Naive thymus-derived CD8-positive, alpha-beta T cell (primary cell): ENCODE data around the gene RNASEH2A. TPM values are rescaled to one million over a fixed set of nuclear protein-coding genes. Genes with fewer than 3 reads are reported as not detected.

Experiments used
- ATAC-seq, 2 donors: fragments of 150-1000 bp; cut with Tn5 transposase in 1 of 2; sonication (Bioruptor Pico), chemical (Tn5 transposase) in 1 of 2; 1 replicate in 1 of 2; 2 replicates in 1 of 2; pipeline ENCODE4 v1.10.0; 2021; ENCODE audit warnings: mild to moderate bottlenecking in 2 of 2, moderate library complexity in 2 of 2
- POLR2A ChIA-PET: fragments of 350-600 bp; sonication (Branson Sonifier 250); formaldehyde crosslinking; loops from one replicate; lab custom pipeline; 2021; ENCODE audit warnings: antibody characterized with exemption; lab: Charles Lee
- DNase-seq, 10 donors: peaks; one replicate each; pipeline versions ENCODE4 v3.0.0 to v3.0.0-alpha.2; 2020 to 2022
- H3K27ac Mint-ChIP-seq, 10 donors: one replicate each; pipeline ENCODE4 v1.8.0; 2020 to 2022; ENCODE audit warnings: mild to moderate bottlenecking in 10 of 10, mixed read lengths in 10 of 10, moderate library complexity in 4 of 10, inconsistent platforms in 1 of 10
- H3K27me3 Mint-ChIP-seq, 5 donors: one replicate each; pipeline ENCODE4 v1.8.0; 2021 to 2022; ENCODE audit warnings: mixed read lengths in 5 of 5
- H3K36me3 Mint-ChIP-seq, 3 donors: one replicate each; pipeline ENCODE4 v1.8.0; 2020 to 2022; ENCODE audit warnings: mixed read lengths in 3 of 3, mild to moderate bottlenecking in 2 of 3, inconsistent platforms in 1 of 3
- H3K4me1 Mint-ChIP-seq, 4 donors: one replicate each; pipeline ENCODE4 v1.8.0; 2021 to 2022; ENCODE audit warnings: mixed read lengths in 4 of 4
- H3K4me3 Mint-ChIP-seq, 10 donors: one replicate each; pipeline ENCODE4 v1.8.0; 2020 to 2022; ENCODE audit warnings: mild to moderate bottlenecking in 10 of 10, mixed read lengths in 10 of 10, moderate library complexity in 6 of 10, inconsistent platforms in 1 of 10
- H3K9me3 Mint-ChIP-seq, 9 donors: one replicate each; pipeline ENCODE4 v1.8.0; 2020 to 2022; ENCODE audit warnings: mixed read lengths in 9 of 9, mild to moderate bottlenecking in 3 of 9, inconsistent platforms in 1 of 9, moderate library complexity in 1 of 9
- polyA plus RNA-seq, 3 donors: library from polyadenylated mRNA; unstranded; fragments of 300-500 nt; fragmentation: Illumina TruSeq; gene quantifications; one replicate each; pipeline ENCODE4 v1.2.3, GENCODE V29; 2021
- total RNA-seq, 8 experiments: library from RNA in 2 of 8; stranded (reverse) in 2 of 8; gene quantifications; one replicate each; pipeline ENCODE4 v1.2.3 and lab custom pipeline; 2021 to 2026

RNASEH2A gene
- total and polyA plus RNA-seq, 5 experiments from 2014 or later = 12.1 to 22.6 (median 16.3) TPM

DNA sequence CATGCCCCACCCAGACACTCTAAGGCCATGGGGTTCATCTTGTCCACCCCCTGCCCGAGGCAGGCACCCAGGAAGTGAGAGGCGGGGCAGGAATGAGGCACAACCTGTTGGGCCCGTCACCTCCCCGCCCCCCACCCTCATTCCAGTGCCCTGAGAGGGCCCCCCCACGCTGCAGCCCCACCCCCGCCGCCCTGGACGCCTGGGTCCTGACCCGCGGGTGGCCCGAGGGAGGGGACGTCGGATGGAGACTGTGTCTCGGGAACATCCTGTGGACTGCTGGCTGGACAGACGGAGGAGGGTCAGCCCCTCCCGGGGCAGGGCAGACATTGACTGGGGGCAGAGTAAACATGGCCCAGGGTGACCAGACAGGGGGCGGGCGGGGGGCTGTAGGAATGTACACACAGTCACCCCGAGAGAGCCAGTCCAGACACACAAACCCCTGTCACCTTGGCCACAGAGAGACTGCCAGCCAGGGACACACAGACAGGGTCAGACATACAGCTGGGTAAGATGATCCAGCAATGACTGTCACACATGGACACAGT, 22.5 kb upstream of the RNASEH2A start:
- Mint-ChIP-seq H3K27me3 (no peaks in the 10 kb centered on the region), H3K9me3 (no peaks in the 10 kb centered on the region), H3K4me1 (peaks cover 16 to 54% (median 28%) of the 10 kb centered on the region in 4 donors), H3K27ac (peak overlapping the region in 2 of 10 donors; percentile 92 to 99), H3K36me3 (no peaks in the 10 kb centered on the region), H3K4me3 (peak overlapping the region in 9 of 10 donors; percentile 52 to 79 (median 74))
- DNase-seq (no peak), ATAC-seq (no peak)
- POLR2A ChIA-PET = interaction anchor here (0.7 to 20.9 kb wide), 4 partner anchors 13 to 154 kb away, joined by 3 to 1021 read pairs (median 6); partner anchors contain the start of genes CALR, JUNB, PRDX2 and THSD8

DNA sequence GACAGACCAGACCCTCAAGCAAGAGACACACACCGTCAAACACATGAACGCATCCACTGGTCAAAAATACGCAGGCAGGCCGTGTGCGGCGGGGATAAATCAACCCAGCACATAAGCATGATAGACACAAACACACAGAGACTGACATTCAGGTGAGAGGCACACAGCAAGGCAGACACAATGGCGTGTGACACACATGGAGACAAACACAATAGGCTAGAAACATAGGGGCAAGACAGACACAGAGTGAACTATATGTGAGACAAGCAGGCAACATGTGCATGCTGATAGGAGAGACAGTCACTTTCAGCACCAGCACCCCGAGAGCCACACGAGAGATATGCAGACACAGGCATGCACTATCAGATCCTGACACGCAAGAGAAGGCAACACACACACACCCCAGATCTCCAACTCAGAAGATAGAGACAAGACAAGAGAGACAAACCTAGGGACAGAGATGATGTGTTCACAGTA, 22.0 kb upstream of the RNASEH2A start:
- POLR2A ChIA-PET = interaction anchor here (20.9 kb wide), 1 partner anchor 13 kb away, joined by 1021 read pairs; the partner anchor contains the start of genes JUNB, PRDX2 and THSD8
- no peaks in the 10 kb centered on the region for H3K27me3 Mint-ChIP-seq
- ATAC-seq = peak; percentile 2 to 13
- DNase-seq = peak in 4 of 10 donors; percentile 43 to 57 (median 53)
- H3K27ac Mint-ChIP-seq = no peak overlapping the region
- no peaks in the 10 kb centered on the region for H3K36me3 Mint-ChIP-seq
- H3K9me3 Mint-ChIP-seq = no peaks in the 10 kb centered on the region
- H3K4me1 Mint-ChIP-seq = peaks cover 17 to 53% (median 28%) of the 10 kb centered on the region in 4 donors
- no peak overlapping the region for H3K4me3 Mint-ChIP-seq

DNA sequence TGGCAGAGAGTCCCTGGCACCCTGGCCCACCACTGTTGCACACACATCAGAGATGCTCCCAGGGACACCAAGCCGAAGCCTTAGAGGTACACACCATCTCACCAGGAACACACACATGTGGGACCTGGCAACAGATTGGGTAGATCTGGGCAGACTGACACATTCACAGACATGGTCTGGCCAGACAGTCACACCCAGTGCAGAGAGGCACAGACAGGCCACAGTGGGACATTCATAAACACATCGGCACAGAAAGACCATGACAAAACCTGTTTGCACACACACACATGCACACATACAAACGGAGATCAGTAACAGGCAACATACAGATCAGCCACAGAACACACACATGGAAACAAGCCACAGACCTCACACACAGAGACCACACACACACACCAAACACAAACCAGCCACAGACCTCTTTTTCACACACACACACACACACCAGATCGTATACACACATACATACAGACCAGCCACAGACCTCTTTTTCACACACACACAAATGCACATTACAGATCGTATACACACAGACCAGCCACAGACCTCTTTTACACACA, 21.4 kb upstream of the RNASEH2A start:
- no peaks in the 10 kb centered on the region for H3K36me3 Mint-ChIP-seq
- no peak overlapping the region for H3K27ac Mint-ChIP-seq
- H3K4me1 Mint-ChIP-seq = peaks cover 17 to 48% (median 25%) of the 10 kb centered on the region in 4 donors
- H3K27me3 Mint-ChIP-seq = no peaks in the 10 kb centered on the region
- DNase-seq = peak in 8 of 10 donors; percentile 15 to 72 (median 61)
- ATAC-seq = peak in 1 of 2 donors; percentile 1
- H3K9me3 Mint-ChIP-seq = no peaks in the 10 kb centered on the region
- H3K4me3 Mint-ChIP-seq = no peak overlapping the region
- POLR2A ChIA-PET = interaction anchor here (0.7 to 1.4 kb wide), 2 partner anchors 11 to 1590 kb away, joined by 3 to 4 read pairs; no protein-coding TSS in a partner anchor

GRCh38 chr19:12785431-12786031, 20.9 kb upstream of the RNASEH2A start:
- H3K4me3 Mint-ChIP-seq = no peak overlapping the region
- H3K27ac Mint-ChIP-seq = no peak overlapping the region
- no peaks in the 10 kb centered on the region for H3K36me3 Mint-ChIP-seq
- H3K4me1 Mint-ChIP-seq = peaks cover 21 to 49% (median 28%) of the 10 kb centered on the region in 4 donors
- no peaks in the 10 kb centered on the region for H3K27me3 Mint-ChIP-seq
- DNase-seq = peak in 1 of 10 donors; percentile 50
- no peaks in the 10 kb centered on the region for H3K9me3 Mint-ChIP-seq
- POLR2A ChIA-PET = interaction anchor here (0.6 to 1.4 kb wide), 3 partner anchors 10 to 1591 kb away, joined by 3 to 8 read pairs (median 4); no protein-coding TSS in a partner anchor
- no peak for ATAC-seq

DNA sequence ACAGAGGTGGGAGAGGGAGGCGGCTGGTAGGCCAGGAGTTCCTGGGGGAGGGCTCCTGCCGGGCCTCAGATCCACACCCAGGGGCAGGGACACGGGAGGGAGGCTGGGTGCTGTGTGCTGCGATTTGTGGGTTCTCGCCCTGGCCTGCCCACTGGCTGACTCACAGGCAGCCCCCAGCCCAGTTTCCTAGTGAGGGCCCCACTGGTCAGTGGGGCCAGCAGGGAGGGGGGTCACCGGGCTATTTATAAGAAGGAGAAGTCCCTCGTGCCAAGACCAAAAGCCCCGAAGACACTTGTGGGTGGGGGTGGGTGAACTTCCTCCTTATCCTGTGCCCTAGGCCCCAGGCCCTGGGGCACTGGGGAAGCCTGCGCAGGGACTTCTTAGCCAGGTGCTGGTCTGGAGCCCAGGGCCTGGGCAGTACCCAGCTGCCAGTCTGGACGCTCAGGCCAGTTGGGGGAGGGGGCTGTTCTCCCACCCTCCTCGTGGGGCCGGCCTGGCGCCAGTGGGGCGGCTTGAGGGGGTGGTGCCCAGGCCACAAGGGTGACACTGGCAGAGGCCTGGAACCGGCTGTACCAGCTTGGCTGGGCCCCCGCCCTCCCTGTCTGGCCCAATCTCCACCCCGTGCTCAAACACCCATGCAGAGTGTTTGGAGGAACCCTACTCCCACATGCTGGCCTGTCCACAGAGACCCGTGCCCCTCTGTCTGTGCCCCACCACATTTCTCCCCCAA, 20.1 kb upstream of the RNASEH2A start:
- peak overlapping the region in 1 of 10 donors; percentile 32 for H3K4me3 Mint-ChIP-seq
- peak overlapping the region in 9 of 10 donors; percentile 29 to 98 (median 75) for H3K27ac Mint-ChIP-seq
- H3K9me3 Mint-ChIP-seq = no peaks in the 10 kb centered on the region
- DNase-seq (peak in 1 of 10 donors; percentile 22), ATAC-seq (no peak)
- no peaks in the 10 kb centered on the region for H3K36me3 Mint-ChIP-seq
- H3K4me1 Mint-ChIP-seq = peaks cover 28 to 56% (median 35%) of the 10 kb centered on the region in 4 donors
- POLR2A ChIA-PET = interaction anchor here (1.4 kb wide), 1 partner anchor 10 kb away, joined by 3 read pairs; no protein-coding TSS in a partner anchor
- peaks cover 0 to 1% (median 0%) of the 10 kb centered on the region in 5 donors for H3K27me3 Mint-ChIP-seq

DNA sequence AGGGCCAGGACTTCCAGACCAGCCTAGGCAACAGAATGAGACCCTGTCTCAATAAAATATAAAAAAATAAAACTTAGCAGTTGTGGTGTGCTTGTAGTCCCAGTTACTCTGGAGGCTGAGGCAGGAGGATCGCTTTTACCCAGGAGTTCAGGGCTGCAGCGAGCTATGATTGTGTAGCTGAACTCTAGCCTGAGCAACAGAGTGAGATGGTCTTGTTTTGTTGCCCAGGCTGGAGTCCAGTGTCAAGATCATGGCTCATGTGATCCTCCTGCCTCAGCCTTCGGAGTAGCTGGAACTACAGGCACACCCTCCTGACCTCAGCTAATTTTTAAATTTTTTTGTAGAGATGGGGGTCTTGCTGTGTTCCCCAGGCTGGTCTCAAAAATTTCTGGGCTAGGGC, 19.4 kb upstream of the RNASEH2A start:
- no peaks in the 10 kb centered on the region for H3K9me3 Mint-ChIP-seq
- peaks cover 0 to 2% (median 0%) of the 10 kb centered on the region in 5 donors for H3K27me3 Mint-ChIP-seq
- ATAC-seq (no peak), DNase-seq (no peak)
- no peaks in the 10 kb centered on the region for H3K36me3 Mint-ChIP-seq
- peak overlapping the region in 1 of 10 donors; percentile 28 for H3K4me3 Mint-ChIP-seq
- H3K27ac Mint-ChIP-seq = peak overlapping the region in 9 of 10 donors; percentile 2 to 98 (median 86)
- POLR2A ChIA-PET = interaction anchor here (2.9 kb wide), 1 partner anchor 9 kb away, joined by 34 read pairs; no protein-coding TSS in a partner anchor
- H3K4me1 Mint-ChIP-seq = peaks cover 23 to 50% (median 30%) of the 10 kb centered on the region in 4 donors

GRCh38 chr19:12787458-12787857, 18.9 kb upstream of the RNASEH2A start:
- peaks cover 20 to 47% (median 27%) of the 10 kb centered on the region in 4 donors for H3K4me1 Mint-ChIP-seq
- no peak for ATAC-seq
- no peak for DNase-seq
- H3K27ac Mint-ChIP-seq = peak overlapping the region in 8 of 10 donors; percentile 29 to 98 (median 92)
- H3K27me3 Mint-ChIP-seq = peaks cover 0 to 2% (median 0%) of the 10 kb centered on the region in 5 donors
- no peaks in the 10 kb centered on the region for H3K9me3 Mint-ChIP-seq
- POLR2A ChIA-PET = interaction anchor here (2.9 kb wide), 1 partner anchor 10 kb away, joined by 34 read pairs; no protein-coding TSS in a partner anchor
- no peaks in the 10 kb centered on the region for H3K36me3 Mint-ChIP-seq
- H3K4me3 Mint-ChIP-seq = peak overlapping the region in 1 of 10 donors; percentile 28

- ATAC-seq = no peak
- peaks cover 0 to 5% (median 4%) of the 10 kb centered on the region in 3 donors for H3K36me3 Mint-ChIP-seq
- DNase-seq = no peak
- H3K4me3 Mint-ChIP-seq = peak overlapping the region in 3 of 10 donors; percentile 37 to 89 (median 63)
- H3K4me1 Mint-ChIP-seq = peaks cover 20 to 45% (median 29%) of the 10 kb centered on the region in 4 donors
- peak overlapping the region in 9 of 10 donors; percentile 85 to 98 (median 98) for H3K27ac Mint-ChIP-seq
- peaks cover 0 to 2% (median 0%) of the 10 kb centered on the region in 5 donors for H3K27me3 Mint-ChIP-seq
- H3K9me3 Mint-ChIP-seq = peaks cover 0 to 2% (median 0%) of the 10 kb centered on the region in 9 donors
- POLR2A ChIA-PET = interaction anchor here (1.1 to 2.9 kb wide), 2 partner anchors 11 to 311 kb away, joined by 4 to 34 read pairs; no protein-coding TSS in a partner anchor
Measured at GRCh38 chr19:12788042-12788681, 18.2 kb upstream of the RNASEH2A start.

- Mint-ChIP-seq H3K27ac (peak overlapping the region in 9 of 10 donors; percentile 94 to 98 (median 98)), H3K9me3 (peaks cover 0 to 4% (median 0%) of the 10 kb centered on the region in 9 donors), H3K36me3 (peaks cover 1 to 7% (median 5%) of the 10 kb centered on the region in 3 donors), H3K4me1 (peaks cover 17 to 39% (median 28%) of the 10 kb centered on the region in 4 donors), H3K27me3 (peaks cover 0 to 4% (median 0%) of the 10 kb centered on the region in 5 donors), H3K4me3 (peak overlapping the region; percentile 68 to 99 (median 80))
- POLR2A ChIA-PET = interaction anchor here (1.1 to 2.9 kb wide), 2 partner anchors 11 to 311 kb away, joined by 4 to 34 read pairs; no protein-coding TSS in a partner anchor
- DNase-seq (peak in 3 of 10 donors; percentile 37 to 51 (median 42)), ATAC-seq (no peak)
Measured at GRCh38 chr19:12788682-12789097, 17.7 kb upstream of the RNASEH2A start.

DNA sequence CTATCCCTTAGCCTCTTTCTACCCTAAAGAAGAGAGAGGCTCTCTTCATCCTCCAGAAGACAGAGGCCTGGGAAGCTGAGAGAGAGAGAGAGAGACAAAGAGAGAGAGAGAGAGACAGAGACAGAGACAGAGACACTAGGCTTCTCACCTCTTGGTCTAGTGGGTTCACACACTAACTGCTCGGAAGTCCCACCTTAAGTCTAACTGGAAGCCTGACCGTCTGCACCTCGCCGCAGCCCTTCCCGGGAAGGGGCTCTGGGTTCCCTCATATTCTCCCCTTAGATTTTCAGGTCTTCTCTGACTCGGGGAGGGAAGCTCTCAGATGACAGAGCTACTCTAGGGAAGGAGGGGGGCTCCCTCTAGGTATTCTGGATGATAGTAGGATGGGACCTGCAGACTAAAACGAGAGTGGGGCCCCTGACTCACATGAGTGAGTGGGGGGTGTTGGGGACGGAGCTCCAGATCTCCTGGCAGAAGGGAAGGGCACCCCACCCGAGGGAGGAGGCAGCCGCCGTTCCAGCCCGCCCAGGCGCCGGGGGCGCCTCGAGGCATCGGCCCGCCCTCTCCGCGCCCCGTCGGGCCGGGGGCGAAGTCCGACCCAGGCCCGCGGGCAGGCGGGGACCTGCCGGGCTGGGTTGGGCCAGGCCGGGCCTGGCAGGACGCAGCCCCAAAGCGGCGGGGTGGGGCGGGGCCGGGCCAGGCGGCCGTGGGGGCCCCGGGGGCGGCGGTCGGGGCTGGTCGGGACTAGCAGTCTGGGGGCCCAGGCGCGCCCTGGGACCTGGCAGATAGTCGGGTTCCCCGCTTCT, 17.1 kb upstream of the RNASEH2A start:
- POLR2A ChIA-PET = interaction anchor here (0.6 to 2.9 kb wide), 3 partner anchors 9 to 310 kb away, joined by 4 to 34 read pairs (median 4); no protein-coding TSS in a partner anchor
- ATAC-seq (no peak), DNase-seq (peak in 3 of 10 donors; percentile 21 to 48 (median 44))
- peaks cover 0 to 4% (median 0%) of the 10 kb centered on the region in 9 donors for H3K9me3 Mint-ChIP-seq
- peaks cover 1 to 7% (median 5%) of the 10 kb centered on the region in 3 donors for H3K36me3 Mint-ChIP-seq
- peak overlapping the region; percentile 68 to 99 (median 80) for H3K4me3 Mint-ChIP-seq
- peaks cover 20 to 42% (median 33%) of the 10 kb centered on the region in 4 donors for H3K4me1 Mint-ChIP-seq
- H3K27me3 Mint-ChIP-seq = peaks cover 0 to 4% (median 0%) of the 10 kb centered on the region in 5 donors
- peak overlapping the region in 9 of 10 donors; percentile 94 to 100 (median 98) for H3K27ac Mint-ChIP-seq
